PFSK-1 (cell line): ENCODE results near the gene PI4K2A. TPM values are rescaled to one million over a fixed set of nuclear protein-coding genes. Genes with fewer than 3 reads are reported as not detected.

Experiments
- FOXP2 ChIP-seq: optimal IDR thresholded peaks from 2 replicates; pipeline ENCODE3; 2011; ENCODE audit warnings: borderline replicate concordance, control low read depth, inconsistent platforms; ENCODE audit not compliant: insufficient read depth; ENCODE audit errors: extremely low read length, extremely low read depth
- POLR2AphosphoS5 ChIP-seq: IDR thresholded peaks from 2 replicates; pipeline ENCODE4 v1.6.1; 2012; ENCODE audit warnings: low read depth, mild to moderate bottlenecking, control low read depth, low read length, moderate library complexity
- REST ChIP-seq, 2 experiments: IDR thresholded peaks; 2 replicates each; pipeline versions ENCODE4 v1.6.1 to v1.8.0; 2011 to 2012; ENCODE audit warnings: low read depth in 2 of 2, low read length in 2 of 2, control low read depth in 1 of 2, inconsistent platforms in 1 of 2, mild to moderate bottlenecking in 1 of 2, moderate library complexity in 1 of 2; ENCODE audit not compliant: insufficient read depth in 1 of 2
- SIN3A ChIP-seq: IDR thresholded peaks from 2 replicates; pipeline ENCODE4 v1.6.1; 2012; ENCODE audit warnings: mild to moderate bottlenecking, low read length, moderate library complexity, borderline replicate concordance; ENCODE audit not compliant: insufficient read depth
- TAF1 ChIP-seq: IDR thresholded peaks from 2 replicates; pipeline ENCODE4 v1.6.1; 2012; ENCODE audit warnings: low read length, control low read depth, borderline replicate concordance; ENCODE audit not compliant: insufficient read depth
- polyA plus RNA-seq: library from polyadenylated mRNA; unstranded; fragments of >200 nt; gene quantifications from one replicate; pipeline ENCODE4 v1.2.1, GENCODE V29; 2012; ENCODE audit warnings: low read depth, missing spikeins; ENCODE audit not compliant: insufficient read length

The PI4K2A gene
- 29.2 TPM for polyA plus RNA-seq

- TF ChIP-seq TAF1 (peak; percentile 66; the same call in 1 of the 2 replicates), FOXP2 (peak; percentile 99), POLR2AphosphoS5 (0 out of 2 replicates have a peak, but pooled peaks have one; percentile 54), REST (IDR thresholded peaks at IDR 0.05; ENCODE audit: insufficient read depth in 1 of 2, low read depth in 2 of 2, low read length in 2 of 2) (0 out of 4 replicates have a peak, but pooled peaks of 1 of the 2 experiments have one; percentile 16), SIN3A (peak; percentile 49; the same call in 1 of the 2 replicates)
Observed at GRCh38 chr10:97640174-97640867, at the start of gene PI4K2A. Gene PI4K2A (plus strand): TSS chr10:97640671. CDS start chr10:97640743, 72 bp downstream.

GRCh38 chr10:97590748-97591495 lies 49.5 kb upstream of the PI4K2A start:
- TF ChIP-seq TAF1 (no peak), REST (IDR thresholded peaks at IDR 0.05; ENCODE audit: insufficient read depth in 1 of 2, low read depth in 2 of 2, low read length in 2 of 2) (no peak), FOXP2 (no peak), SIN3A (no peak), POLR2AphosphoS5 (no peak)

GRCh38 chr10:97593421-97593820 lies 47.0 kb upstream of the PI4K2A start:
- TF ChIP-seq SIN3A (no peak), TAF1 (no peak), FOXP2 (no peak), REST (IDR thresholded peaks at IDR 0.05; ENCODE audit: insufficient read depth in 1 of 2, low read depth in 2 of 2, low read length in 2 of 2) (no peak), POLR2AphosphoS5 (no peak)

- TF ChIP-seq REST (IDR thresholded peaks at IDR 0.05; ENCODE audit: insufficient read depth in 1 of 2, low read depth in 2 of 2, low read length in 2 of 2) (no peak), SIN3A (no peak), POLR2AphosphoS5 (no peak), FOXP2 (no peak), TAF1 (no peak)
Observed at GRCh38 chr10:97596101-97597082, 44.1 kb upstream of the PI4K2A start.
